ENCODE data around the gene UGGT1.
"Not testable (repeated sequence)": the region's sequence is repeated elsewhere in the genome, so short reads cannot be mapped to it uniquely, and the experiment has no call there.

Gene UGGT1

GRCh38 chr2:128196471-128196931 lies 105.5 kb downstream of the UGGT1 start:
- H3K4me3 ChIP-seq (ENCODE audit: low read depth, low read length) = no peak overlapping the region
- no peak for TF ChIP-seq CTCF (IDR thresholded peaks at IDR 0.05; ENCODE audit: borderline replicate concordance, insufficient read depth, low read depth, low read length)

GRCh38 chr2:128197059-128197458 lies 106.1 kb downstream of the UGGT1 start:
- no peak overlapping the region for H3K4me3 ChIP-seq (ENCODE audit: low read depth, low read length)
- TF ChIP-seq CTCF (IDR thresholded peaks at IDR 0.05; ENCODE audit: borderline replicate concordance, insufficient read depth, low read depth, low read length) = no peak

GRCh38 chr2:128198656-128199055 lies 107.7 kb downstream of the UGGT1 start:
- no peak overlapping the region for H3K4me3 ChIP-seq (ENCODE audit: low read depth, low read length)
- no peak for TF ChIP-seq CTCF (IDR thresholded peaks at IDR 0.05; ENCODE audit: borderline replicate concordance, insufficient read depth, low read depth, low read length)

- TF ChIP-seq CTCF (IDR thresholded peaks at IDR 0.05; ENCODE audit: borderline replicate concordance, insufficient read depth, low read depth, low read length) = no peak
- no peak overlapping the region for H3K4me3 ChIP-seq (ENCODE audit: low read depth, low read length)
Measured at GRCh38 chr2:128199141-128199540, 108.1 kb downstream of the UGGT1 start.

- no peak for TF ChIP-seq CTCF (IDR thresholded peaks at IDR 0.05; ENCODE audit: borderline replicate concordance, insufficient read depth, low read depth, low read length)
- H3K4me3 ChIP-seq (ENCODE audit: low read depth, low read length) = no peak overlapping the region
Measured at GRCh38 chr2:128202791-128203190, 111.8 kb downstream of the UGGT1 start.

GRCh38 chr2:128206245-128206644 lies 115.2 kb downstream of the UGGT1 start:
- H3K4me3 ChIP-seq (ENCODE audit: low read depth, low read length) = no peak overlapping the region
- TF ChIP-seq CTCF (IDR thresholded peaks at IDR 0.05; ENCODE audit: borderline replicate concordance, insufficient read depth, low read depth, low read length) = no peak

GRCh38 chr2:128208023-128208422 lies 117.0 kb downstream of the UGGT1 start:
- no peak for TF ChIP-seq CTCF (IDR thresholded peaks at IDR 0.05; ENCODE audit: borderline replicate concordance, insufficient read depth, low read depth, low read length)
- no peak overlapping the region for H3K4me3 ChIP-seq (ENCODE audit: low read depth, low read length)

- H3K4me3 ChIP-seq (ENCODE audit: low read depth, low read length) = not testable (repeated sequence)
Measured at GRCh38 chr2:128208631-128209324, 117.8 kb downstream of the UGGT1 start.

Measured in GM12875 (cell line).